ENCODE data around the gene UBL7. TPM values are rescaled to one million over a fixed set of nuclear protein-coding genes. Genes with fewer than 3 reads are reported as not detected.

Gene UBL7
- total and polyA plus RNA-seq, 2 of the 8 experiments (the other 6 are each of a cell fraction or from before 2014, with no cell fraction given) = 71.5 to 183 TPM

- no peak overlapping the region for H3K18ac ChIP-seq (ENCODE audit: extremely low read depth, low read length)
- no peaks in the 10 kb centered on the region for H4K20me1 ChIP-seq (replicated peaks in 1 of 2; ENCODE audit: control insufficient read depth in 1 of 2, insufficient read depth in 2 of 2, low read length in 2 of 2)
- no peaks in the 10 kb centered on the region for H3K27me3 ChIP-seq (replicated peaks in 1 of 4; ENCODE audit: control insufficient read depth in 3 of 4, extremely low read depth in 1 of 4, insufficient read depth in 3 of 4, low read length in 3 of 4)
- H3K23me2 ChIP-seq (ENCODE audit: low read depth, low read length) = peaks cover 15% of the 10 kb centered on the region
- no peak overlapping the region for H2BK12ac ChIP-seq (ENCODE audit: low read depth, low read length)
- no peak overlapping the region for H3K56ac ChIP-seq (replicated peaks; ENCODE audit: insufficient read length, low read depth, low read length)
- no peak overlapping the region for H3K23ac ChIP-seq (ENCODE audit: insufficient read length)
- ChIA-PET CTCF (ENCODE audit: partially characterized antibody) (no interaction called here), POLR2A (ENCODE audit: partially characterized antibody) (interaction anchor here (1.2 kb wide), 1 partner anchor 19 kb away, joined by 4 read pairs; no protein-coding TSS in a partner anchor)
- no peak overlapping the region for H3K27ac ChIP-seq (ENCODE audit: low read depth, low read length)
- no peak overlapping the region for H3K4me2 ChIP-seq (ENCODE audit: insufficient read depth in 1 of 2, low read depth in 2 of 2, low read length in 2 of 2)
- no peak for DNase-seq (ENCODE audit: low read depth in 1 of 2, low spot score in 2 of 2)
- H2BK120ac ChIP-seq (replicated peaks; ENCODE audit: low read depth, low read length) = no peak overlapping the region
- H3K4me3 ChIP-seq (ENCODE audit: extremely low read depth in 1 of 4, insufficient read depth in 2 of 4, low read depth in 3 of 4, low read length in 4 of 4) = no peak overlapping the region
- peaks cover 0 to 15% of the 10 kb centered on the region in 2 experiments; a peak in 2 of 4 replicates for H3K79me2 ChIP-seq (ENCODE audit: control insufficient read depth in 1 of 2, insufficient read depth in 2 of 2, low read length in 2 of 2)
- H2AFZ ChIP-seq (ENCODE audit: low read length) = no peak overlapping the region
- no peak overlapping the region for H3K4ac ChIP-seq (replicated peaks; ENCODE audit: insufficient read length, low read depth, low read length)
- no peak overlapping the region for H2BK20ac ChIP-seq (ENCODE audit: low read length)
- no peak overlapping the region for H4K8ac ChIP-seq (ENCODE audit: extremely low read depth, insufficient read depth, low read length)
- H2AK5ac ChIP-seq (ENCODE audit: low read depth, low read length) = no peak overlapping the region
- H3K79me1 ChIP-seq (ENCODE audit: low read depth, low read length) = no peaks in the 10 kb centered on the region; the same call in 1 of the 2 replicates
- no peak overlapping the region for H4K5ac ChIP-seq (ENCODE audit: insufficient read length, low read depth, low read length)
- FAIRE-seq = no peak
- H3K14ac ChIP-seq (ENCODE audit: insufficient read length) = no peak overlapping the region
- H3K9ac ChIP-seq (replicated peaks in 1 of 4; ENCODE audit: extremely low read depth in 1 of 4, low read depth in 3 of 4, low read length in 3 of 4) = no peak overlapping the region
- H3K4me1 ChIP-seq (replicated peaks in 1 of 4; ENCODE audit: control insufficient read depth in 3 of 4, insufficient read depth in 4 of 4, low read length in 3 of 4) = no peaks in the 10 kb centered on the region; a peak in 1 of 7 replicates
- no peak for TF ChIP-seq CHD2 (IDR thresholded peaks at IDR 0.05; ENCODE audit: low read length)
- no peak for TF ChIP-seq TEAD4 (IDR thresholded peaks at IDR 0.05; ENCODE audit: low read depth, low read length)
- no peak for TF ChIP-seq POU5F1 (IDR thresholded peaks at IDR 0.05; ENCODE audit: low read depth, low read length)
- no peak for TF ChIP-seq YY1 (IDR thresholded peaks at IDR 0.05; ENCODE audit: low read depth, low read length)
- no peak for TF ChIP-seq NRF1 (IDR thresholded peaks at IDR 0.05; ENCODE audit: low read depth, low read length)
- TF ChIP-seq KDM5A (IDR thresholded peaks at IDR 0.05; ENCODE audit: low read length) = no peak
- no peak for TF ChIP-seq BRCA1 (IDR thresholded peaks at IDR 0.05; ENCODE audit: low read depth, low read length)
- no peak for TF ChIP-seq ZNF274 (IDR thresholded peaks at IDR 0.05; ENCODE audit: borderline replicate concordance, extremely low read depth, low read length)
- no peak for TF ChIP-seq FOSL1 (IDR thresholded peaks at IDR 0.05; ENCODE audit: insufficient read depth, low read depth, low read length)
- no peak for TF ChIP-seq GABPA (IDR thresholded peaks at IDR 0.05; ENCODE audit: borderline replicate concordance, insufficient read depth, low read length)
- TF ChIP-seq SAP30 (IDR thresholded peaks at IDR 0.05; ENCODE audit: insufficient read depth, insufficient replicate concordance, low read length) = no peak
- no peak for TF ChIP-seq CEBPB (IDR thresholded peaks at IDR 0.05; ENCODE audit: low read depth, low read length)
- TF ChIP-seq SIX5 (IDR thresholded peaks at IDR 0.05; ENCODE audit: low read depth, low read length) = no peak
- no peak for TF ChIP-seq SRF (IDR thresholded peaks at IDR 0.05; ENCODE audit: low read depth, low read length)
- H3K9me3 ChIP-seq (ENCODE audit: insufficient read depth in 2 of 2, low read depth in 1 of 2, low read length in 1 of 2) = no peaks in the 10 kb centered on the region; a peak in 1 of 4 replicates
- no peak overlapping the region for H4K91ac ChIP-seq (replicated peaks; ENCODE audit: insufficient read length, low read length)
- H2BK5ac ChIP-seq (ENCODE audit: low read depth, low read length) = no peak overlapping the region
- H3K36me3 ChIP-seq (ENCODE audit: control insufficient read depth in 2 of 4, insufficient read depth in 4 of 4, low read length in 3 of 4) = peaks cover 0 to 5% (median 2%) of the 10 kb centered on the region in 4 experiments; a peak in 5 of 8 replicates
- H2BK15ac ChIP-seq (ENCODE audit: low read length) = no peak overlapping the region
Measured at GRCh38 chr15:74463634-74464033, 2.7 kb upstream of the UBL7 start.

All from H1 (cell line).